Fibroblast of lung (primary cell): ENCODE data around the gene CAMTA1.

ENCODE experiments used
- CTCF ChIP-seq, 2 donors: IDR thresholded peaks in 1 of 2; conservative IDR thresholded peaks in 1 of 2; 1 replicate in 1 of 2; 2 replicates in 1 of 2; pipeline ENCODE4 v1.5.1; 2011 to 2012; ENCODE audit warnings: low read length in 2 of 2, control low read depth in 1 of 2, inconsistent platforms in 1 of 2, low read depth in 1 of 2, mild to moderate bottlenecking in 1 of 2
- EZH2 ChIP-seq: IDR thresholded peaks from 2 replicates; pipeline ENCODE4 v1.5.1; 2012; ENCODE audit warnings: low read length, control low read depth, mild to moderate bottlenecking; ENCODE audit errors: missing control alignments

- TF ChIP-seq CTCF (conservative IDR thresholded peaks at IDR 0.05 in 1 of 2, IDR thresholded peaks at IDR 0.05 in 1 of 2; ENCODE audit: low read depth in 1 of 2, low read length in 2 of 2) (no peak), EZH2 (no peak)
Measured at GRCh38 chr1:7475691-7476090, 690.4 kb downstream of the CAMTA1 start.
